HG02973 (cell line): ENCODE measurements around the gene NEURL2.
"Not testable (repeated sequence)": the region's sequence is repeated elsewhere in the genome, so short reads cannot be mapped to it uniquely, and the experiment has no call there.

Source experiments
- ATAC-seq: cut with Tn5 transposase; IDR thresholded peaks from one replicate; pipeline ENCODE4 v1.9.1; 2021; ENCODE audit warnings: moderate library complexity; ENCODE audit not compliant: unreplicated experiment

Gene NEURL2, protein sequence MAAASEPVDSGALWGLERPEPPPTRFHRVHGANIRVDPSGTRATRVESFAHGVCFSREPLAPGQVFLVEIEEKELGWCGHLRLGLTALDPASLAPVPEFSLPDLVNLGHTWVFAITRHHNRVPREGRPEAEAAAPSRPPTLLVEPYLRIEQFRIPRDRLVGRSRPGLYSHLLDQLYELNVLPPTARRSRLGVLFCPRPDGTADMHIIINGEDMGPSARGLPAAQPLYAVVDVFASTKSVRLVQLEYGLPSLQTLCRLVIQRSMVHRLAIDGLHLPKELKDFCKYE

DNA sequence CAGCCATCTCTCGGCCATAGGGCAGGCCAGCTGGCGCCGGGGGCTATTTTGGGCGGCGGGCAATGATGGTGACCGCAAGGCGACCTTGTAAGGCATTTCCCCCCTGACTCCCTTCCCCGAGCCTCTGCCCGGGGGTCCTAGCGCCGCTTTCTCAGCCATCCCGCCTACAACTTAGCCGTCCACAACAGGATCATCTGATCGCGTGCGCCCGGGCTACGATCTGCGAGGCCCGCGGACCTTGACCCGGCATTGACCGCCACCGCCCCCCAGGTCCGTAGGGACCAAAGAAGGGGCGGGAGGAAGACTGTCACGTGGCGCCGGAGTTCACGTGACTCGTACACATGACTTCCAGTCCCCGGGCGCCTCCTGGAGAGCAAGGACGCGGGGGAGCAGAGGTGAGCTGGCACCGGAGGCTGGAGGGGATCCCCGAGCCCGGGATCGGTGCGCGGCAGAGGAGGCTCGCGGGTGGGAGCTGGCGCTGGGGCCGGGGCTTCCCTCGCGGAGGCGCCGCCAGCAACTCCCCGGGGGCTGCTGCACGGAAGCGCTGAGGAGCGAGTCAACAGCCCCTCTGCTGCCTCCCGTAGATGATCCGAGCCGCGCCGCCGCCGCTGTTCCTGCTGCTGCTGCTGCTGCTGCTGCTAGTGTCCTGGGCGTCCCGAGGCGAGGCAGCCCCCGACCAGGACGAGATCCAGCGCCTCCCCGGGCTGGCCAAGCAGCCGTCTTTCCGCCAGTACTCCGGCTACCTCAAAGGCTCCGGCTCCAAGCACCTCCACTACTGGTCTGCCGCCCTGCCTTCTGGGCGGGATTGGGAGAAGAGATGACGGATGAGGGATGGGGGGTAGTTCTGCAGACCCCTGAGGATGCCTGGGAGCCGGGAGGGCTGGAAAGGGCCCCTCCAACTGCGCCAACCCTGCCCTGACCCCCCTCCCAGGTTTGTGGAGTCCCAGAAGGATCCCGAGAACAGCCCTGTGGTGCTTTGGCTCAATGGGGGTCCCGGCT, at the start of gene NEURL2, which contains the start of gene CTSA:
NEURL2 (minus strand) TSS at position 224 of the 999 bp plus-strand sequence; CDS start at position 7, 217 bp downstream.
CTSA (plus strand) TSS at position 351 of the 999 bp plus-strand sequence; CDS start at position 585, 234 bp downstream.
- ATAC-seq = peak; percentile 66

DNA sequence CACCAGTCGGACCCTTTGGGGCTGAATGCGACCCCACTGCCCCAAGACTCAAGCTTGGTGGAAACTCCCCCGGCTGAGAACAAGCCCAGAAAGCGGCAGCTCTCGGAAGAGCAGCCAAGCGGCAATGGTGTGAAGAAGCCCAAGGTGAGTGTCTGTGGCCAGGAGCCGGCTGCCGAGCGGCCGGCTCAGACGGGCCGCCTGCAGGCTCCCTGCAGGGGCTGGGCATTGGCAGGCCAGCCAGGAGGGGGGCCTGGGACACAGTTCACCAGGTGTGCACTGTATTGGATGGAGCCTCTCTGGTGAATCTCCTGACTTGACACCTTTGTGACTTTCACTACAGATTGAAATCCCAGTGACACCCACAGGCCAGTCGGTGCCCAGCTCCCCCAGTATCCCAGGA, 49.5 kb upstream of the NEURL2 start:
- ATAC-seq = no peak

DNA sequence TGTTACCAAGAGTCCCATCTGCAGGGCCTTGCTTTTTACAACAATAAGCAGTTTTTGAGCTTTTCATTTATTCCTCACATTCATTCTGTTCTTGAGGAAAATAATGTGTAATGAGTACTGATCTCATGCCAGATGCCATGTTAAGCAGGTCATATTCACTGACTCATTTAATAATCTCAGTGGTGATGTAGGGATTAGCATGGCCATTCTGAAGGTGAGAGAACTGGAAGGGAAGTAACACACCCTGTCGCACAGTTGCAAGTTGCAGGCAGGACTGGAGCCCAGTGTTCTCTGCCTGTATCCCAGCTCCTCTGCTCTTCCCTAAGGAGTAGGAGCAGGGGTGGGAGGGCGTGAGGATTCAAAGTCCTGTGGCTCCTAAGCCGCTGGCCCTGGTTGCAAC, 49.0 kb upstream of the NEURL2 start:
- no peak for ATAC-seq

DNA sequence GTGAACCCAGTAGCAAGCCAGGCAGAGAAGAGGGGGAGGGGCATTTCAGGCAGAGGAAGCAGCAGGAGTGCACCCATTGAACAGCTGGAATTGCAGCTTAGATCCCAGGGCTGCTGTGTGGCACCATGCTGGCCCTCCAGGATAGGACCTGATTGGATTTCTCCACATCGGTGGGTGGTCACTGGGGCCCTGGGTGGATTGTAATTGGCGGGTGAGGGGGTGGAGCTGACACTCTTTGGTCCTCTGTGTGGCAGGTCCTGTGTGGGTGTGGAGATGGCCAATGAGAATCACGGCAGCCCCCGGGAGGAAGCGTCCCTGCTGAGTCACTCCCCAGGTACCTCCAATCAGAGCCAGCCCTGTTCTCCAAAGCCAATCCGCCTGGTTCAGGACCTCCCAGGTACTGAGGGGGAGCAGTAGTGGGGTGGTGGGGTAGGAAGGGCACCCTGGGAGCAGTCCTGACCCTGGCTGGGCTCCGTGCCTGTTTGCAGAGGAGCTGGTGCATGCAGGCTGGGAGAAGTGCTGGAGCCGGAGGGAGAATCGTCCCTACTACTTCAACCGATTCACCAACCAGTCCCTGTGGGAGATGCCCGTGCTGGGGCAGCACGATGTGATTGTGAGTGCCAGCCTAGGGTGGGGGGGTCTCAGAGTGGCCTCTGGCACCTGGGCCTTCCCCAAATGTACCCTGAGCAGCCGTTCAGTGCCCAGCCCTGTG, 47.9 kb upstream of the NEURL2 start:
- no peak for ATAC-seq

DNA sequence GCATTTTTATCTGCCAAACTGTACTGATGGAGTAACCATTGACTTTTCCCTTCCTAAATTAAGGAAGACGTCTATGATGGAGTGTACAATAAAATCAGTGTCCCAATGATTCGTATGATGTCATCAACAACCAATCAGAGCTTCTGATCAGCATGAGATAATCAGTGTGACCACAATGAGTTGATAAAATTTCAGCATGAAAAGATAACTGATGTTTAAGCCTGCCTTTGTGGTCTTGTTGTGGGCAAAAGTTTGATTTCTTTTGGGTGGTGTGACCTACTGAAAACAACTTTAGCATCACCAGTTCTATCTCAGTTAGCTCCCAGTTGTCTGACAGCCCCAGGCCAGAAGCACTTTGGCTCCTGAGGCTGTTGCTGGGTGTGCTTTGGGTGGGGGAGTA, 46.8 kb upstream of the NEURL2 start:
- ATAC-seq = no peak

DNA sequence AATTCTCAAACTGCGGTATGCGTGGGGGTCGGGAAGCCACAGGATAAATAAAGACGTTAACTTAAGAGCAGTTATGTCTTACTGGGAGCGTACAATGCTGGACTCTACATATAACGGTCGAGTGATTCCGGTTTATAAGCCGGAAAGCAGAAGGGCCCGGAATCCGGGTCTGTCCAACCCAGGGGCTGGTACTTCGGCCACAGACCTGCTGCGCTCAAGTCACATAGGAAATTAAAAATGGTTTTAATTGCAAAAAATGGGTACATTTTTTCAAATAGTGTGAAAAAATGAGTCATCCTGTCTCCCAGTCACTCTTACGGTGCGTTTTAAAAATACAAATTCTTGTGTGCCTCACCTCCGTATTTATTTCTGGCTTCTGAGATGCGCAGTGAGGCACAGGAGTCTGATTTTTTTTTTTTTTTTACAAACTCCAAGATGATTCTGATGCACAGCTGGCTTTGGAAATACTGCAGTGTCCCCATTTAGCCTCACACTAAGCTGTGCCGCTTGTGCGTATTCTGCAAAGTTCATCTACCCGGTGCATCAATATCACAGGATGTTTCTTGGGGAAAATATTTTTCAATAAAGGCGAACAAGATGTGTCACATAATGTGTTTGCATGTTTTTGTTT, 44.5 kb upstream of the NEURL2 start:
- no peak for ATAC-seq

DNA sequence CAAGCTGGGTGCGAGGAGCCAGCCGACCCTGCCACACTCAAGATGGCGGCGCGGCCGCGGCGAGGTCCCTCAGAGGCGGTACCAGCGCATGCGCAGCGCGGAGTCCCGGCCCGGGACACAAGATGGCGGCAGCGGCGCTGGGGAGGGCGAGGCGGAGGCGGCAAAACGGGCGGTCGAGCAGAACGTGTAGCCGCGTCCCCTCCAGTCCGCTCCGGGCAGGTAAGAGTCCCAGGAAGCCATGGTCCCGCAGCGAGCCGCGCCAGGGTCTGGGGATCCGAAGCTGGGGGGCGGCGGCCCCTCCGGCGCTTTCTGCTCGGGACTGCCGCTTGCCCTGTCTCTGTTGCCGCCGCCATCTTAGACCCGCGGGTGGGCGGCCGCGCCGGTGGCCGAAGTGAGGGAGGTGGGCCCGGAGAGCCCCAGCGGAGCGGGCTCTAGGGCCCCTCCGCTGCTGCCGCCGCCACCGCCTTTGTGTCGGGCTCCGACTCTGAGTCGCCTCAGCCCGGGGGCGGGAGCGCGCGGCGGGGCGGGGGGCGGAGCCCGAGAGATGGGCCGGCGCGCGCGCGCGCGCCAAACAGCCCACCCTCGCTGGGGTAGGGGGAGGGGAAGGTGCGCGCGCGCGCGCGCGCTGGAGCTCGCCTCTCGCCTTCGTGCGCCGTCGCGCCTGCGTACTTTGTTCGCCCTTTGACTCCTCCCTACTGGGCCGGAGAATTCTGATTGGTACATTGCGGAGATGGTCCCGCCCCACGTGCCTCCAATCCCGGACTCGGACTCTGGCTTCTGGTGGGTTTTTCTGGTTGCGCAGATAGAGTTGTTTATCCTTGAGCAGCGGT, 43.8 kb upstream of the NEURL2 start, which contains the start of gene PCIF1:
PCIF1 (plus strand) TSS at position 98 of the 830 bp plus-strand sequence. CDS start 4,317 bp downstream, outside the sequence.
- peak; percentile 72 for ATAC-seq

DNA sequence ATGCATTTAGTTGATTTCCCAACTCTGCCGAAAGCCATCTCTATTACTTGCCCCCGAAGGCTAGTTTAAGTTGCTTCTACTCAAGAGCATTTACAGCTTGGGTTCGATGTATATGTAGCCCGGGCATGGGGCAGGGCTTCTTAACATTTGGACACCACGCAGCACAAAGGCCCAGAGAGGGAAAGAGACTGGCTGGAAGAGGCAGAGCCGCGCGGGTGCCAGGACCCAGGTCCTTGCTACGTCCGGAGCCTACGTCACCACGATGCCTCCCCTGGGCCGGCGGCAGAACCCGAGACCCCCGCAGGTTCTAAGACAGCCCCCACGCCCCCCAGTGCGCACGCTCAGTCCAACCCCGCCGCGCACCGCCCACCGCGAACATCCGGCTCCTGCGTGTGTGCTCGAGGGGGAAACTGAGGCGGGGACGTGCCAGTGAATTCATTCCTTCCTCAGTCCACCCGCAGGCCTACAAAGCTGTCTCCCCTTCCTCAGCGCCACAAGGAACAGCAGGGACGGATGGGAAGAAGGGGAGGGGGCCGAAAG, 43.1 kb upstream of the NEURL2 start:
- ATAC-seq = peak; percentile 9

DNA sequence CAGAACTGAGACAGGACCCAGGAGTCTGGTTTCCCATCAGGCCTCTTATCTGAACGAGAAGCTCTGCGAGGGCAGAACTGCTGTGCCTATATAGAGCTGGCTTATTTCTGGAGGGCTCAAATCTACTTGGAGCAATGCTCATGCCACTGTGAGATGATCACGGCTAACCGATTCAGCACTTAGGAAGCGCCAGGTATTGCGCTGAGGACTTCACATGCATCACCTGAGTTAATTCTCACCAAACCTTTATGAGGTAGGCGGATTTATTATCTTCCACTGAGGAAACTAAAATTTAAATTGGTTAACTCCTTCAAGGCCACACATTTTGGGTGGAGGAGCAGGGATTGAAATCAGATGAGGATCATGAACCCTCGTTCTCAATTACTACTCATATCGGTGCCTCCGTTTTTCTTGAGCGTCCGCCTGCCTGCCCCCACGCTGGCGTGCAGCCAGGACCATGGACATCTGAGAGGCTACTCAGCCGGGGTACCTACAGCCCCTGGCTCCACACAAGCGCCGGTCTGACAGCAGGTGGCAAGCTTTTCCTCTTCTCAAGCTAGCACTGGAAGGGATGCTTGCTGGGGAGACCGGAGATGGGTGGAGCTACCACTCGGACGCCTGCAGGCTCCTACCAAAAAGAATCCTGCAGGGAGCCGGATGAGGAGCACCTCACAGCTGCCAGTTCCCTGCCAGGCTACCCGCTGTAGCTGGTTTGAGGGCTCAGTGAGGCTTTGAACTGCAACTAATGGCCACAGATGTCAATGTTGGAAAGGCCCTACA, 42.4 kb upstream of the NEURL2 start:
- ATAC-seq = no peak

DNA sequence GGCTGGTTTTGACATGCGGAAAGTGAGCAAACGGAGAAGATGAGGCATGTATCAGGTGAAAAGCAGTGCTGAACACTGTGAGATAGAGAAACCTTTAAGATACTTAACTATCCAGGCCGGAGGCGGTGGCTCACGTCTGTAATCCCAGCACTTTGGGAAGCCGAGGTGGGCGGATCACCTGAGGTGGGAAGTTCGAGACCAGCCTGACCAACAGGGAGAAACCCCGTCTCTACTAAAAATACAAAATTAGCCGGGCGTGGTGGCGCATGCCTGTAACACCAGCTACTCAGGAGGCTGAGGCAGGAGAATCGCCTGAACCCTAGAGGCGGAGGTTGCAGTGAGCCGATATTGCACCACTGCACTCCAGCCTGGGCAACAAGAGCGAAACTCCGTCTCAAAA, 40.7 kb upstream of the NEURL2 start:
- ATAC-seq = not testable (repeated sequence)

DNA sequence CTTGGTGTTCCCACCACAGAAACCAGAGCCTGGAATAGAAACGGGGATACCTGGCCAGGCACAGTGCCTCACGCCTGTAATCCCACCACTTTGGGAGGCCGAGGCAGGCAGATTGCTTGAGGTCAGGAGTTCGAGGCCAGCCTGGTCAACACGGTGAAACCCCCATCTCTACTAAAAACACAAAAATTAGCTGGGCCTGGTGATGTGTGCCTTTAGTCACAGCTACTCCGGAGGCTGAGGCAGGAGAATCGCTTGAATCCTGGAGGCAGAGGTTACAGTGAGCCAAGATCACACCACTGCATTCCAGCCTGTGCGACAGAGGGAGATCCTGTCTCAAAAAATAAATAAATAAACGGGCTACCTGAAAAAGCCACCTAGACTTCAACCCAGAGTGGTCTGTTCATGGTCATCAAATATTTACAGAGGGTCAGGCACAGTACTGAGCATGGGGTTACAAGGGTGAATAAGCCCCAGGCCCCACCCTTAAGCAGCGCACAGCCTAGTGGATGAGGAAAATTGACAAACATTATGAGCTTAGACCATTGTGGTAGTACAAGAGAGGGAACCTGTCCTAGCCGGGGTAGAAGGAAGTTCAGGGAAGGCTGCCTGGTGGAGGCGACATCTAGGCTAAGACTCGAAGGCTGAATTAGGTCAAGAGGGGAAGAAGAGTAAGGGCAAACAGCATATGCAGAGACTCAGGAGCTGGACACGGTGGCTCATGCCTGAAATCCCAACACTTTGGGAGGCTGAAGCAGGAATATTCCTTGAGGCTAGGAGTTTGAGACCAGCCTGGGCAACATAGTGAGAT, 36.3 kb upstream of the NEURL2 start:
- ATAC-seq = no peak

DNA sequence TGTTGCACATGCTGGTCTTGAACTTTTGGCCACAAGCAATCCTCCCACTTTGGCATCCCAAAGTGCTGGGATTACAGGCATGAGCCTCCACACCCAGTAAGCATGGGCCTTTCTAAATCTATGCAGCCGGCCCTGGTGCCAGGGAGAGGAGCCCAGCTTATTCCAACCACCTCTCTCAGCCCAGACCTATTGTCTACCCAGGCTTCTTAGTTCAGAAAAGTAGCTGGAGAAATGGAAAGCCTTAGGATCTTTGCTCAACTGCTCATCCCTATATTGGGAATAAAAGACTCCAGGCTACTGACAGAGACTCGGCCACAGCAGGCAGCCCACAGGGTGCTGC, 35.7 kb upstream of the NEURL2 start:
- no peak for ATAC-seq

DNA sequence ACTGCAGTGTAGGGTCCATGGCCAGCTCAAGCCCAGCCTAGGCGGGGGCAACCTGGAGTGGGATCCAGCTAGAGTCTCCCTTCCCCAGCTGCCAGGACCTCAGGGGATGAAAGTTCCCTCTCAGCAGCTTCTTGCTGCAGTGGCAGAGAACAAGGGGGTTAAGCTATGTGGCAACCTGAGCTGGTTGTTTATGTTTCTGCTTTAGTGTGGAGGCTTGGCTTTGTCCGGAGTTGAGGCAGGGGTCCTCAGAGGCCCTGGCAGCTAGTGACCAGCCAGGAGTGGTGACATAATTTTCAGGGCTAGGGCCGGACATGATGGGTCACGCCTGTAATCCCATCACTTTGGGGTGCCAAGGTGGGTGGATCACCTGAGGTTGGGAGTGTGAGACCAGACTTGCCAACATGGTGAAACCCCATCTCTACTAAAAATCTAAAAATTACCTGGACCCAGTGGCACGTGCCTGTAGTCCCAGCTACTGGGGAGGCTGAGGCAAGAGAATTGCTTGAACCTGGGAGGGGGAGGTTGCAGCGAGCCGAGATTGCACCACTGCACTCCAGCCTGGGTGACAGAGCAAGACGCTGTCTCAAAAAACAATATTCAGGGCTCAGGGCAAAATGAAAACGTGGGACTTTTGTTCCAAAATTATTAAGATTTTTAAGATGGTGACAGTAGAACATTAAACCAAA, 35.0 kb upstream of the NEURL2 start:
- no peak for ATAC-seq

DNA sequence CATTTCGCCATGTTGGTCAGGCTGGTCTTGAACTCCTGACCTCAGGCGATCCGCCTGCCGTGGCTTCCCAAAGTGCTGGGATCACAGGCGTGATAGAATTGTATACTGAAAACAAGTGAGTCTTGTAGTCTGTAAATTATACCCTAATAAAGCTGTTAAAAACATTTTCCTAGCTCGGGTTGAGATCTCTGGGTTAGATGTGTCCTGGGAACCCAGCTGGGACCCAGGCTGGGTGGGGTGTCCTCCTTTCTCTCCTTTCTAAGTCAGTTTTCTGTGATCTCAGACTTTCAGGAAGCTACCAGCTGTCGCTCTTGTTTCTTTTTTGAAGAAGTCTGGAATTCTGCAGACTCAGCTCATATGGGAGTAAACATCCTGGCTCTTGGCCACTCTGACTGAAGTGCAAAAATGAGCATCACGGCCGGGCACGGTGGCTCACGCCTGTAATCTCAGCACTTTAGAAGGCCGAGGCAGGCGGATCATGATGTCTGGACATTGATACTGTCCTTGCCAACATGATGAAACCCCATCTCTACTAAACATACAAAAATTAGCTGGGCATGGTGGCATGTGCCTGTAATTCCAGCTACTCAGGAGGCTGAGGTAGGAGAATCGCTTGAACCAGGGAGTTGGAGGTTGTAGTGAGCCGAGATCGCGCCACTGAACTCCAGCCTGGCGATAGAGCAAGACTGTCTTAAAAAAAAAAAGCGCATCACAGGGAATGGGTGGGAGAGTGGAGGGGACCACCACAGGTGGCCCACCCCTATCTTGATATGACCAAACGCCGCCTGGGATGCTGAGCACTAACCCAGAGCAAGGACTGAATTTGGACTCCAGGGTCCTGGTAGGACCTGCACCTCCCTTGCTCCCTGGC, 33.6 kb upstream of the NEURL2 start:
- no peak for ATAC-seq

DNA sequence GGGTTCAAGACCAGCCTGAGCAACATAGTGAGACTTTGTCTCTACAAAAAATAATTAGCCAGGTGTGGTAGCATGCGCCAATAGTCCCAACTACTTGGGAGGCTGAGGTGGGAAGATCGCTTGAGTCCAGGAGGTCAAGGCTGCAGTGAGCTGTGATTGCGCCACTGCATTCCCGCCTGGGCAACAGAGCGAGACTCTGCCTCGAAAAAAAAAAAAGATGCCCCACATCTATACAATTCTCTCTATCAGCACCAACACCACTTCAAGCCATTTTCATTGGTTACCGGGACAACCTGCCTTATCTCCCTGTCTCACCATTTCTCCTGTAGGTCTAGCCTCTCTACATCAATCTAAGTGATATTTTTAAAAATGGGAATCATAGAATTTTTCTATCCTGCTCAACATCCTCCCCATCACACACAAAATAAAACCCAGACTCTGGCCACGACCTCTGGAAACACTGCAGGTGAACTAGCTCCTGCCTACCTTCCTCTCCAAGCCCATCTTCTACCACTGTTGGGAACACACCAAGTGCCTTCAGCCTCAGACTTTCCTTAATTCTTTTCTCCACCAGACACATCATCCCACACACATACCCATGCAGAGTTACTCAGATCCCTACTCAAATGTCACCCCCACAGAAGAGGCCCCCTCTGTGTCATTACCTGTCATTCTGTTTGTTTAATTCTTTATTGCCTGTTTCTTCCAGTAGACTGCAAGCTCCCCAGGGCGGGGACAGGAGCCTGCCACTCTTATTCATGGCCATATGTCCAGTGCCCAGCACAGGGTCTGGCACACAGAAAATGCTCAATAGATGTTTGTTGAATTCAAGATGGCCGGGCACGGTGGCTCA, 30.6 kb upstream of the NEURL2 start:
- ATAC-seq = no peak
